Measurements from ENCODE around the gene OR10J1. TPM values are rescaled to one million over a fixed set of nuclear protein-coding genes. Genes with fewer than 3 reads are reported as not detected.

The OR10J1 gene
- total and polyA plus RNA-seq, 2 of the 8 experiments (the other 6 are each of a cell fraction or from before 2014, with no cell fraction given): not detected

- 73% methylated on average over 1 of the region's 1 CpG; no CpG with 5 or more reads in 1 of the 2 experiments for WGBS, 2 experiments (ENCODE audit: extremely low coverage in 1 of 2, insufficient coverage in 1 of 2, insufficient read length in 1 of 2, insufficient replicate concordance in 2 of 2, low coverage in 1 of 2, low lambda C conversion rate in 2 of 2, missing lambda C conversion rate in 1 of 2)
- no peaks in the 10 kb centered on the region for H3K27me3 ChIP-seq (replicated peaks in 1 of 4; ENCODE audit: control insufficient read depth in 3 of 4, extremely low read depth in 1 of 4, insufficient read depth in 3 of 4, low read length in 3 of 4)
- H3K14ac ChIP-seq (ENCODE audit: insufficient read length): no peak overlapping the region
- peaks cover 70 to 84% of the 10 kb centered on the region in 2 experiments for H3K9me3 ChIP-seq (ENCODE audit: insufficient read depth in 2 of 2, low read depth in 1 of 2, low read length in 1 of 2)
- H3K79me2 ChIP-seq (ENCODE audit: control insufficient read depth in 1 of 2, insufficient read depth in 2 of 2, low read length in 2 of 2): no peaks in the 10 kb centered on the region
- H4K91ac ChIP-seq (replicated peaks; ENCODE audit: insufficient read length, low read length): no peak overlapping the region
- H4K20me1 ChIP-seq (replicated peaks in 1 of 2; ENCODE audit: control insufficient read depth in 1 of 2, insufficient read depth in 2 of 2, low read length in 2 of 2): no peaks in the 10 kb centered on the region
- no peak overlapping the region for H3K4me2 ChIP-seq (ENCODE audit: insufficient read depth in 1 of 2, low read depth in 2 of 2, low read length in 2 of 2)
- H3K36me3 ChIP-seq (ENCODE audit: control insufficient read depth in 2 of 4, insufficient read depth in 4 of 4, low read length in 3 of 4): no peaks in the 10 kb centered on the region
- no peaks in the 10 kb centered on the region for H3K4me1 ChIP-seq (replicated peaks in 1 of 4; ENCODE audit: control insufficient read depth in 3 of 4, insufficient read depth in 4 of 4, low read length in 3 of 4)
- H3K56ac ChIP-seq (replicated peaks; ENCODE audit: insufficient read length, low read depth, low read length): no peak overlapping the region
- no peak overlapping the region for H2BK15ac ChIP-seq (ENCODE audit: low read length)
- H3K9ac ChIP-seq (replicated peaks in 1 of 4; ENCODE audit: extremely low read depth in 1 of 4, low read depth in 3 of 4, low read length in 3 of 4): no peak overlapping the region
- H3K23ac ChIP-seq (ENCODE audit: insufficient read length): no peak overlapping the region
- no peak overlapping the region for H4K8ac ChIP-seq (ENCODE audit: extremely low read depth, insufficient read depth, low read length)
- DNase-seq (ENCODE audit: low read depth in 1 of 2, low spot score in 2 of 2) (no peak), FAIRE-seq (no peak)
- H4K5ac ChIP-seq (ENCODE audit: insufficient read length, low read depth, low read length): no peak overlapping the region
- H2BK5ac ChIP-seq (ENCODE audit: low read depth, low read length): no peak overlapping the region
- H3K27ac ChIP-seq (ENCODE audit: low read depth, low read length): no peak overlapping the region
- H3K4ac ChIP-seq (replicated peaks; ENCODE audit: insufficient read length, low read depth, low read length): no peak overlapping the region
- no peak overlapping the region for H2AFZ ChIP-seq (ENCODE audit: low read length)
- H3K79me1 ChIP-seq (ENCODE audit: low read depth, low read length): no peaks in the 10 kb centered on the region
- H2BK12ac ChIP-seq (ENCODE audit: low read depth, low read length): no peak overlapping the region
- H3K23me2 ChIP-seq (ENCODE audit: low read depth, low read length): no peaks in the 10 kb centered on the region
- no peak overlapping the region for H3K4me3 ChIP-seq (ENCODE audit: extremely low read depth in 1 of 4, insufficient read depth in 2 of 4, low read depth in 3 of 4, low read length in 4 of 4)
- ChIA-PET CTCF (ENCODE audit: partially characterized antibody) (no interaction called here), POLR2A (ENCODE audit: partially characterized antibody) (no interaction called here)
- H2AK5ac ChIP-seq (ENCODE audit: low read depth, low read length): no peak overlapping the region
- no peak overlapping the region for H3K18ac ChIP-seq (ENCODE audit: extremely low read depth, low read length)
- no peak overlapping the region for H2BK120ac ChIP-seq (replicated peaks; ENCODE audit: low read depth, low read length)
- no peak overlapping the region for H2BK20ac ChIP-seq (ENCODE audit: low read length)
- no peak for TF ChIP-seq GTF2F1 (IDR thresholded peaks at IDR 0.05; ENCODE audit: borderline replicate concordance, low read depth, low read length)
- no peak for TF ChIP-seq CTBP2 (IDR thresholded peaks at IDR 0.05; ENCODE audit: borderline replicate concordance, insufficient read depth, insufficient read length, low read length)
- no peak for TF ChIP-seq KDM4A (IDR thresholded peaks at IDR 0.05; ENCODE audit: low read depth, low read length, severe bottlenecking)
- TF ChIP-seq CTCF (IDR thresholded peaks at IDR 0.05; ENCODE audit: control extremely low read depth in 1 of 3, insufficient read depth in 1 of 3, low read depth in 1 of 3, low read length in 3 of 3): no peak
- no peak for TF ChIP-seq MAFK (IDR thresholded peaks at IDR 0.05; ENCODE audit: low read depth, low read length)
- no peak for TF ChIP-seq BACH1 (IDR thresholded peaks at IDR 0.05; ENCODE audit: low read length)
- TF ChIP-seq ATF2 (IDR thresholded peaks at IDR 0.05; ENCODE audit: low read length): no peak
- TF ChIP-seq ZNF274 (IDR thresholded peaks at IDR 0.05; ENCODE audit: borderline replicate concordance, extremely low read depth, low read length): no peak
- TF ChIP-seq JUN (IDR thresholded peaks at IDR 0.05; ENCODE audit: low read depth, low read length): no peak
- TF ChIP-seq TAF1 (IDR thresholded peaks at IDR 0.05; ENCODE audit: low read depth, low read length): no peak
- TF ChIP-seq BRCA1 (IDR thresholded peaks at IDR 0.05; ENCODE audit: low read depth, low read length): no peak
Measured at GRCh38 chr1:159473335-159473734, 33.8 kb downstream of the OR10J1 start.
